ENCODE results near the gene GNL3.
"Not testable (repeated sequence)": the region's sequence is repeated elsewhere in the genome, so short reads cannot be mapped to it uniquely, and the experiment has no call there.

GNL3 gene

DNA sequence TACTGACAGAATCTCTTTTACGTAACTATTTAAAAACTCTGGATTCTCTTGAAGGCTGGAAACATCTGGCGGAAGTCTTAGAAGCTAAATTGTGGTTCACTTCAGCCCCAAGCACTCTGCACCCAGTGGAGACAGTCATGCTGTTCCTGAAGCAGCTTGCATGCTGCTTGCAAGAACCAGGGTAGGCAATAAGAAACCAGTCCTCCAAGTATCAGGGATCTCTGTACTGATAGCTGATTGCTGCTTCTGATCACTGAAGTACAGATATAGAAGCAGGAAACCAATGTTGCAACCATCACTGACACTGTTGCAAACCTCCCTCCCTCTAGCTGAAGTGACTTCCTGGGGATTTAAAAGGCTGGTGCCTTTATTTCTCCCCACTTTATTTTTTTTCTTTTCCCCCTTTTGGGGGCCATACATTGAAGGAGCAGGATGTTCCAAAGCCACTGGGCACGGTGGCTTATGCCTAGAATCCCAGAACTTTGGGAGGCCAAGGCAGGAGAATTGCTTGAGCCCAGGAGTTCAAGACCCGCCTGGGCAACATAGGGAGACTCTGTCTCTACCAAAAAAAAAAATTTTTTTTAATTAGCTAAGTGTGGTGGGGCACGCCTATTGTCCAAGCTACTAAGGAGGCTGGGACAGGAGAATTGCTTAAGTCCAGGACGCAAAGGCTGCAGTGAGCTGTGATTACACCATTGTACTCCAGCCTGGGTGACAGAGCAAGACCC, 35.3 kb downstream of the GNL3 start:
- DNase-seq (ENCODE audit: low read depth in 2 of 2) = no peak

DNA sequence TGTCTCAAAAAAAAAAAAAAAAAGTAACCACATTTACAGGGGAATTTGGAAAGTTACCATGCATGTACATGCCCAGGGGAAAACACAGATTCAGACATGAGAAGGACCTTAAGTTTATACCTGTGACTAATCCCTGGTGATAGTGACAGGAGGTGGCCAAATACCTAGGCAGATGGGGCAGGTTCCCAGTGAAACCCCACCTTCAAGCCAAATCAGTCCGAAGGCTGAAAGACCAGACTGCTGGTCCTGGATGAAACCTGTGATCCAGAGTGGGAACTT, 35.8 kb downstream of the GNL3 start:
- no peak for DNase-seq (ENCODE audit: low read depth in 2 of 2)

DNA sequence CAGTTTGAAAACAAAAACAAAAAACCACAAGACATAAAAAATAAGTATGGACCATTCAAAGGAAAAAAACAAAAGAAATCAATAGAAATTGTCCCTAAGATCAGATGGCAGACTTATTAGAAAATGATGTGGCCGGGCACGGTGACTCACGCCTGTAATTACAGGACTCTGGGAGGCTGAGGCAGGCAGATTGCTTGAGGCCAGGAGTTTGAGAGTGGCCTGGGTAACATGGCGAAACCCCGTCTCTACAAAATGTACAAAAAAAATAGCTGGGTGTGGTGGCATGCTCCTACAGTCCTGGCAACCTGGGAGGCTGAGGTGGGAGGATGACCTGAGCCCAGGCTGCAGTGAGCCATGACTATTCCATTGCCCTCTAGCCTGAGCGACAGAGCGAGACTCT, 36.7 kb downstream of the GNL3 start:
- no peak for DNase-seq (ENCODE audit: low read depth in 2 of 2)

DNA sequence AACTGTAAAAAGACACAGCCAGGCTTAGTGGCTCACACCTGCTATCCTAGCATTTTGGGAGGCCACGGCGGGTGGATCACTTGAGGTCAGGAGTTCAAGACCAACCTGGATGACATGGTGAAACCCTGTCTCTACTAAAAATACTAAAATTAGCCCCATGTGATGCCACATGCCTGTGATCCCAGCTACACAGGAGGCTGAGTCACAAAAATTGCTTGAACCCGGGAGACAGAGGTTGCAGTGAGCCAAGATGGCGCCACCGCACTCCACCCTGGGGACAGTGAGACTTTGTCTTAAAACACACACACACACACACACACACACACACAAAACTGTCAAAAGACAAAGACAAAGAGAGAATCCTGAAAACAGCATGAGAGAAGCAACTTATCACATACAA, 38.1 kb downstream of the GNL3 start:
- no peak for DNase-seq (ENCODE audit: low read depth in 2 of 2)

DNA sequence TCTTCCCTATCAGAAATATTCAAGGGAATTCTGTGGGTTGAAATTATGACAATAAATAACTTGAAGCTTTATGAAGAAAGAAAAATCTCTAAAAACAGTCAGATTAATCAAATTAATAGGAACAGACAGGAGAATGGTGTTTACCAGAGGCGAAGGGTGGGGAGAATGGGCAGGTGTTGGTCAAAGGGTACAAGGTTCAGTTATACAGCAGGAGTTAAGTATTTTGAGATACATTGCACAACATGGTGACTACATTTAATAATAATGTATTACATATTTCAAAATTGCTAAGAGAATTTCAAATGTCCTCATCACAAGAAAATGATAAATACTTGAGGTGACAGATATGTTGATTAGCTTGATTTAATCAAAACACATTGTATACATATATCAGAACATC, 38.7 kb downstream of the GNL3 start:
- no peak for DNase-seq (ENCODE audit: low read depth in 2 of 2)

DNA sequence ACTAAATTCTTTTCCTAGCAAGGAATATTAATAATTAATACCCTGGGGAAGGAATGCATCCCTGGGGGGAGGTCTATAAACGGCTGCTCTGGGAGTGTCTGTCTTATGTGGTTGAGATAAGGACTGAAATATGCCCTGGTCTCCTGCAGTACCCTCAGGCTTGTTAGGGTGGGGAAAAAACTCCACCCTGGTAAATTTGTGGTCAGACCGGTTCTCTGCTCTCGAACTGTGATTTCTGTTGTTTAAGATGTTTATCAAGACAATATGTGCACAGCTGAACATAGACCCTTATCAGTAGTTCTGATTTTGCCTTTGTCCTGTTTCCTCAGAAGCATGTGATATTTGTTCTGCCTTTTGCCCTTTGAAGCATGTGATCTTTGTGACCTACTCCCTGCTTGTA, 42.9 kb downstream of the GNL3 start:
- DNase-seq (ENCODE audit: low read depth in 2 of 2) = not testable (repeated sequence)

DNA sequence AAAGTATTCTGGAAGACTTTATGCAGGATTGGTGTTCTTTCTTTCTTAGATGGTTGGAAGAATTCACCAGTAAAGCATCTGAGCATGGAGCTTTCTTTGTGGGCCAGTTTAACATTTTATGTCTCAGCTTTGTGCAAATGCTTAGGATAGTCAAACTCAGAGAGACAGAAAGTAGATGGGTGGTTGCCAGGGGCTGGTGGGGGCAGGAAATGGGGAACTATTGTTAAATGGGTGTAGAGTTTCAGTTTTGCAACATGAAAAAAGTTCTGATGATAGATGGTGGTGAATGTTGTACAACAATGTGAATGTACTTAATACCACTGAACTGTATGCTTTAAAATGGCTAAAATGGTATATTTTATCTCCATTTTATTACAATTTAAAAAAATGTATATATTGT, 44.8 kb downstream of the GNL3 start:
- DNase-seq (ENCODE audit: low read depth in 2 of 2) = no peak

DNA sequence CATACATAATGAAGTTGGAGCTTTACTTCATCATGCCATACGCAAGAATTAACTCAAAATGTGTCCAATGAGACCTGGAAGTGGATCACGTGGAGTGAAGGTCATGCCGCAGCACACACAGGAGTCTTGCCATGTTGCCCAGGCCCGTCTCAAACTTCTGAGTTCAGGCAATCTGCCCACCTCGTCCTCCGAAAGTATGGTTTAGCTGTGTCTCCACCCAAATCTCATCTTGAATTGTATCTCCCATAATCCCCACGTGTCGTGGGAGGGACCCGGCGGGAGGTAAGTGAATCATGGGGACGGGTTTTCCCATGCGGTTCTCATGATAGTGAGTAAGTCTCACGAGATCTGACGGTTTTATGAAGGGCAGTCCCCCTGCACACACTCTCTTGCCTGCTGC, 45.8 kb downstream of the GNL3 start:
- DNase-seq (ENCODE audit: low read depth in 2 of 2) = no peak

DNA sequence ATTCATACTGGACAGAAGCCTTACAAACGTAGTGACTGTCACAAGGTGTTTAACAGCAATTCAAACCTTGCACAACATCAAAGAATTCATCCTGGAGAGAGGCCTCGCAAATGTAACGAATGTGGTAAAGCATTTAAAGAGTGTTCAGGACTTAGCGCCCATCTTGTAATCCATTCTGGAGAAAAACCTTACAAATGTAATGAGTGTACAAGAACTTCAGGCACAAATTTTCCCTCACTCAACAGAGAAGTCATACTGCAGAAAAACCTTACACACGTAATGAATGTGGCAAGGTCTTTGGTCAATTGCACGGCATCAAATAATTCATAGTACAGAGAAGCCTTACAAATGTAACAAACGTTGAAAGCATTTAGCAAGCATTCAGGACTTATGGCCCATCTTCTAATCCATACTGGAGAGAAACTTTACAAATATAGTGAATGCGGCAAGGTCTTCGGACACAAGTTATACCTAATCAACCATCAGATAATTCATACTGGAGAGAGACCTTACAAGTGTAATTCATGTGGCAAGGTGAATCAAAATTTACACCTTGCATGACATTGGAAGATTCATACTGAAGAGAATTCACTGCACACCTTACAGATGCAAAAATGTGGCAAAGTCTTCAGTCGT, 47.5 kb downstream of the GNL3 start:
- DNase-seq (ENCODE audit: low read depth in 2 of 2) = no peak

DNA sequence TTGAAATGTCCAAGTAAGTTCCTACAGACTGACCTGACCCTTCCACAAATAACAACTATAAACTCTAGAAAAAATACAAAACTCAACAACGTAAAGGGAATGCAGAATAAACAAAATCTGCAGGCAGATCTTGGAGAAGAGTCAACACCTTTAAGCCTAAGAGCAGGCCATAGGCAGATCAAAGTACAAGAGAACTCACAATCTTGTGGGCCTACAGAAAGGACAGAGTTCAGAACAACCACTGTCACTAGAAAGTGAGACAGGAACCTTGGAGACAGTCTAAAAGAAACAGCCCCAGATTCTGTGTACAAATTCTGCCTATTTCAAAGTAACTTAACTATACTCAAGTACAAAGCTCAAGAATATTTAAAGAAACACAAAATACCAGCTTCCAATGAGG, 53.9 kb downstream of the GNL3 start:
- no peak for DNase-seq (ENCODE audit: low read depth in 2 of 2)

DNA sequence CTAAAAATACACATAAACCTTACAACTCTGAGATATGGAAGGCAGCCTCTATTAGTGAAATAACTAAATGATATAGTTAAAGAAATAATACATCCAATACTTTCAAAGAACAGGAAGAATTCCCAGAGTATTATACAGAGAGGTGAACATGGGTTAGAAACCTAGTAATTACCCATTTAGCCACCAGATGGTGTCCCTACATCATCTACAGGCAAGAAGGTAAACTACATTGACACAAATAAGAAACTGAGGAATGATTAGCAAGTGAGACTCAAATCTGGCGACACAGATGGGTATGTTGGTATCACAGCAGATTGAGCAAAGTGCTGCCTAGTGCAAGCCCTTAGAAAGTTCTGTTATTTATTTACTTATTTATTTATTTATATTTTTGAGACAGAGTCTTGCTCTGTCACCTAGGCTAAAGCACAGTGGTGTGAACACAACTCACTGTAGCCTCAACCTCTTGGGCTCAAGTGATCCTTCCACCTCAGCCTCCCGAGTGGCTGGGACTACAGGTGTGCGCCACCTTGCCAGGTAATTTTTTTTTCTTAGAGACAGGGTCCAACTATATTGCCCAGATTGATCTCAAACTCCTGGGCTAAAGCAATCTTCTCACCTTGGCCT, 56.7 kb downstream of the GNL3 start:
- no peak for DNase-seq (ENCODE audit: low read depth in 2 of 2)

DNA sequence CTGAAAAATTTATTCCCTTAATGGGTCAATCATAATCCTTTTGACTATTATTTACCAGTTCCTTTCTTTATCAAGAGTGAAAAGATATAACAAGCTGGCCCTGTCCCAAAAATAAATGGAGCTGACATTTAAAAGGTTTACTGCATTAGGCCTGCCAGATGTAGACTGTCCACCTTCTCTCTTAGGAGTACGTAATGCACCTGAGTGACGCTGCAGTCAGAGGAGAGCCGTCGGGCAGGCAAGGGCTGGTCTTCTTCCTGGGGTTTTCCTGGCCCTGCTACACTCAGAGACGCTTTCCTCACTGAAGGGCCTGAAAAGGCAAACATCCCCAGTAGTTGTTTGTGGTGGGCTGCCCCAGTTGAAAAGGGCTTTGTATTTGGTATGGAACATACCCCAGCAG, 57.3 kb downstream of the GNL3 start:
- DNase-seq (ENCODE audit: low read depth in 2 of 2) = no peak

DNA sequence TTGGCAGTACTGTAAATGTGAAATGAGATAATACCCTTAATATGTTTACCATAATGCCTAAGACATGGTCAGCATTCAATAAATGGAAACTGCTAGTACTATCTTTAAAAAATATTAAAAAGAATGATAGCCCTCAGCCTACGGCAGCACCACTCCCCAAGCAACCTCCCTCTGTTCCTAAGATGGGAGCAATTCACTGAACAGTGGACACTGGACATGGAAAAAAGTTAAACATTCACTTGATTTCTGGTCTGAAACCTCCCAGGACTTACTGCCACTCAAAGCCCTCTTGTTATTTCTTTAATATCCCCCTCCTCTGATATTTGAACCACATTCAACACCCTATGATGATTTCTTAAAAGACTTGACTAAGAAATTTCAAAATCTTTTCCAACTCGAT, 57.9 kb downstream of the GNL3 start:
- no peak for DNase-seq (ENCODE audit: low read depth in 2 of 2)

All from activated CD4-positive, alpha-beta T cell treated with anti-CD3 and anti-CD28 coated beads for 24 hours (primary cell).